ENCODE results near the gene ZNF682.

DNA sequence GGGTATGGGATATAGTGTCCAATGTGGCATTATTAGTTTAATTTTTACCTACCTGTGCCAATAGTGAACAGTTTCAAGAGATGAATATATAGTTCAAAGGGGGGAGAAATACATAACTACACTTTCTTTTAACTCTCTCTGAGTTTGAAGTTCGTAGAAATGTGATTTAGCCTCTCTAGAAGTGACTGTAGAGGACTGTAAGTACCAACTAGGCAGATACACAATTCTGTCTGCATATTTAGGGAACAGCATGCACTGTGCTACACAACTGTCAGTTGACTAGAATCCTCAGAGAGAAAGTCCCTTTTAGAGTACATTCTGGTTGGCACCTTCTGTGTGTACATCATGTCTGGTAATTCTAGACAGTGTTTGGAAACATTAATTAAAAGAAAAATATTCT is 21.0 kb upstream of the ZNF682 start:
- TF ChIP-seq MXI1 (IDR thresholded peaks at IDR 0.05; ENCODE audit: borderline replicate concordance, low read depth, low read length) (no peak), CTCF (conservative IDR thresholded peaks at IDR 0.05; ENCODE audit: low read depth, low read length) (no peak), POLR2A (IDR thresholded peaks at IDR 0.05; ENCODE audit: low read depth, low read length) (no peak), ELK1 (IDR thresholded peaks at IDR 0.05; ENCODE audit: borderline replicate concordance, low read depth, low read length) (no peak), FOS (IDR thresholded peaks at IDR 0.05; ENCODE audit: low read depth, low read length) (no peak), SMC3 (IDR thresholded peaks at IDR 0.05; ENCODE audit: low read depth, low read length) (no peak), MAFK (IDR thresholded peaks at IDR 0.05; ENCODE audit: low read depth, low read length) (no peak), RCOR1 (IDR thresholded peaks at IDR 0.05; ENCODE audit: insufficient replicate concordance, low read length) (no peak), CHD1 (IDR thresholded peaks at IDR 0.05; ENCODE audit: low read depth, low read length) (no peak), BHLHE40 (IDR thresholded peaks at IDR 0.05; ENCODE audit: low read depth, low read length) (no peak), MAZ (IDR thresholded peaks at IDR 0.05; ENCODE audit: borderline replicate concordance, low read depth, low read length) (no peak), CEBPB (IDR thresholded peaks at IDR 0.05; ENCODE audit: low read depth, low read length) (no peak), RFX5 (IDR thresholded peaks at IDR 0.05; ENCODE audit: low read depth, low read length) (no peak)
- TF ChIP-seq, protein P1, sequence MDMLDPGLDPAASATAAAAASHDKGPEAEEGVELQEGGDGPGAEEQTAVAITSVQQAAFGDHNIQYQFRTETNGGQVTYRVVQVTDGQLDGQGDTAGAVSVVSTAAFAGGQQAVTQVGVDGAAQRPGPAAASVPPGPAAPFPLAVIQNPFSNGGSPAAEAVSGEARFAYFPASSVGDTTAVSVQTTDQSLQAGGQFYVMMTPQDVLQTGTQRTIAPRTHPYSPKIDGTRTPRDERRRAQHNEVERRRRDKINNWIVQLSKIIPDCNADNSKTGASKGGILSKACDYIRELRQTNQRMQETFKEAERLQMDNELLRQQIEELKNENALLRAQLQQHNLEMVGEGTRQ (IDR thresholded peaks at IDR 0.05; ENCODE audit: low read depth, low read length): no peak
